GM12865 (cell line): ENCODE data around the gene LHX3.

Experiments used
- DNase-seq: peaks from one replicate; pipeline ENCODE4 v3.0.0; 2010; ENCODE audit warnings: low read depth
- H3K4me3 ChIP-seq: 2 replicates; pipeline ENCODE4 v1.5.1; 2011; ENCODE audit warnings: mild to moderate bottlenecking, low read depth, low read length, control low read depth
- TF ChIP-seq, protein P1 (sequence below): IDR thresholded peaks from 2 replicates; pipeline ENCODE4 v1.5.1; 2011; ENCODE audit warnings: low read length, control low read depth, low read depth, inconsistent platforms; ENCODE audit not compliant: insufficient read depth; ENCODE audit errors: missing control alignments

The LHX3 gene

DNA sequence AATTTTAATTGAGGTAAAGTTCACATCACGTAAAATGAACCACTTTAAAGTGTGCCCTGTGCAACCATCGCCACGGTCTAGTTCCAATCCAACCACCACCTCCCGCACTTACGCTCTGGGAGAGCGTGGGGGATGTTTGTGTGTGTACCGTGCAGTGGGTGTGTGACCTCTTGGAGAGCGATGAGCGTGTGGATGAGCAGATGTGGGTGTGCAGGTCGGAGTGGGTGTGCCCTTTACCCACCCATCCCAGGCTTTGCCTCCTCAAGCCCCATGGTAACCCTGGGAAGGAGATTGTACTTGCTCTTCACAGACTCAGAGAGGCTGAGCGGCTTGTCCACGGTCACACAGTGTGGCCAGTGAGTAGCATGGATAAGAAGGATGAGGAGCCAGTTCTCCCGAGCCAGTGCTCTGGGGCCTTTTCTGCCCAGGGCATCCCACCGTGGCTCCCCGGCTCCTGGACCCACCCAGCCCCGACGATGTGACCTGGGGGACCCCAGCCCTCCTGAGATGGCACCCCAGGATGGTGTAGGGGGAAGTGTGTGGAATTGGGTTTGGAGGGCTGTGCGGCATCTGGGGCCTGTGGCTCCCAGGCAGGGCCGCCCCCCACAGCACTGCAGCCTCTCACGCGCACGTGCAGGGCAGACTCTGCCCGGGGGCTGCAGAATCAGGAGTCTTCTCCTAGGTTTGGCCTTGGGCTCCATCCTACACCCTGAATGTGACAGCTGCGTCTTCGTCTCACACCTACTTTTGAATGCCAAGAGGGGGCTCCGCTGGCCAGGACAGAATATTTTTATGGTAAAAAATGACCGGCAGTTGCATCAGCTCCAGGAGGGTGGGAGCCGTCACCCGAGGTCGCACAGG, 13.6 kb downstream of the LHX3 start:
- no peak overlapping the region for H3K4me3 ChIP-seq
- no peak for DNase-seq
- TF ChIP-seq, protein P1, sequence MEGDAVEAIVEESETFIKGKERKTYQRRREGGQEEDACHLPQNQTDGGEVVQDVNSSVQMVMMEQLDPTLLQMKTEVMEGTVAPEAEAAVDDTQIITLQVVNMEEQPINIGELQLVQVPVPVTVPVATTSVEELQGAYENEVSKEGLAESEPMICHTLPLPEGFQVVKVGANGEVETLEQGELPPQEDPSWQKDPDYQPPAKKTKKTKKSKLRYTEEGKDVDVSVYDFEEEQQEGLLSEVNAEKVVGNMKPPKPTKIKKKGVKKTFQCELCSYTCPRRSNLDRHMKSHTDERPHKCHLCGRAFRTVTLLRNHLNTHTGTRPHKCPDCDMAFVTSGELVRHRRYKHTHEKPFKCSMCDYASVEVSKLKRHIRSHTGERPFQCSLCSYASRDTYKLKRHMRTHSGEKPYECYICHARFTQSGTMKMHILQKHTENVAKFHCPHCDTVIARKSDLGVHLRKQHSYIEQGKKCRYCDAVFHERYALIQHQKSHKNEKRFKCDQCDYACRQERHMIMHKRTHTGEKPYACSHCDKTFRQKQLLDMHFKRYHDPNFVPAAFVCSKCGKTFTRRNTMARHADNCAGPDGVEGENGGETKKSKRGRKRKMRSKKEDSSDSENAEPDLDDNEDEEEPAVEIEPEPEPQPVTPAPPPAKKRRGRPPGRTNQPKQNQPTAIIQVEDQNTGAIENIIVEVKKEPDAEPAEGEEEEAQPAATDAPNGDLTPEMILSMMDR: no peak

- TF ChIP-seq, protein P1: no peak
- DNase-seq: no peak
- no peak overlapping the region for H3K4me3 ChIP-seq
Observed at GRCh38 chr9:136190656-136191055, 14.3 kb downstream of the LHX3 start.

- no peak for DNase-seq
- H3K4me3 ChIP-seq: no peak overlapping the region
- TF ChIP-seq, protein P1: no peak
Observed at GRCh38 chr9:136190237-136190601, 14.7 kb downstream of the LHX3 start.

DNA sequence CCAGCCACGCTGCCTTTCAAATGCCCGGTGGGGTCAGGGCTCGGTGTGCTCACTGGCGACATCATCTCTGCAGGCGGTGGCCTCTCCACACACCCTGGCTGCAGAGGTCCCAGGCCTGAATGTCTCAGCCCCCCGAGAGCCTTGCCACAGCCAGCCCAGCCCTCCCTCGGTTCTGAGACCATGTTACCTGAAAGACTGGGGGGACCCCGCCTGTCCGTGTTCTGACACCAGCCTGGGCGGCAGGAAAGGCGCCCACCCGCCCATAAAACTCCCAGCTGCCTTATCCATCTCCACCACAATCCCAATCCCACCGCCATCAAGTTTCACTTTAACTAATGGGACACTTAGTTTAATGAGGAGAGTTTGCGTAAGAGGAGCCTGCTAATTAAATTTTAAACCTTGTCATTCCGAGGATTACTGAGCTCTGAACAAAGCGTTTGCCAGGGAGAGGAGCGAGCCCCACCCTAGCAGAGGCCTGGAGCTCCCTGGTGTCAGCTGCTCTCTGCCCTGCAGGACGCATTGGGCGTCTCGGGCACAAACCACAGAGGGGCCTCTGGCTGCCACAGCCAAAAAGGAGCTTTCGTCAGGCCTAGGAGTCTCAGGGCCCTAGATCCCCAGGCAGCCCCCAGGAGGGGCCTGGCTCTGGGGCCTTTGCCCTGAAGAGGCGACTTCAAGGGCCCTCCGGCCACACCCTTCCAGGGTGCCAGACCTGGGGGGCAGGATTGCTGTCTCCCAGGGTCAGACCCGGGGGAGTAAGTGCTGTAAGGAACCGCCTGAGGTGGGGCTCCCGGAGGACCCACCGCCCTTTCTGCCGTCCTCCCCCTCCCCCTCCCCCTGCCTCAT, 15.3 kb downstream of the LHX3 start:
- H3K4me3 ChIP-seq: no peak overlapping the region
- TF ChIP-seq, protein P1: no peak
- DNase-seq: no peak

GRCh38 chr9:136187683-136188586, 17.0 kb downstream of the LHX3 start:
- TF ChIP-seq, protein P1: no peak
- no peak for DNase-seq
- no peak overlapping the region for H3K4me3 ChIP-seq

DNA sequence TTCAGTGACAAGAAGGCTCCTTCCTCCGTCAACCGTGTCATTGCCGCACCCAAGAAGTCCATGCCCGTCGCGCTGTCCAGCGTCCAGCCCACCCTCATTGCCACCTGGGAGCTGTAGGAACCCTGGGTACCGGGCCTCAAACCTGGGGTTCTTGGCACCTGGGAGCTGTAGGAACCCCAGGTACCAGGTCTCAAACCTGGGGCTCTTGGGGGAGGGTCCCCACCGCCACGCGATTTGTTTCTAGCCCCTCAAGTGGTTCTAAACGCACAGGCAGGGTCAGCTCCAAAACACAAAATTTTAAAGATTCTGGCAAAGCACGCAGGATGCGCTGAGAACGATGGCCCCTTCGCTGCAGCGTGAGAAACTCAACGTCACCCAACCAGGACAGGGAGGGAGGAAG, 17.7 kb downstream of the LHX3 start:
- no peak overlapping the region for H3K4me3 ChIP-seq
- TF ChIP-seq, protein P1: no peak
- DNase-seq: no peak
